Dermis microvascular lymphatic vessel endothelial cell (primary cell): ENCODE results near the gene TPRG1L. TPM values are rescaled to one million over a fixed set of nuclear protein-coding genes. Genes with fewer than 3 reads are reported as not detected.
"Not testable (repeated sequence)": the region's sequence is repeated elsewhere in the genome, so short reads cannot be mapped to it uniquely, and the experiment has no call there.

ENCODE experiments used
- DNase-seq, 2 donors: peaks; one replicate each; pipeline versions ENCODE4 v3.0.0 to v3.0.0-alpha.2; 2010; ENCODE audit warnings: low read depth in 2 of 2
- total RNA-seq: library from RNA; depleted of rRNA; stranded (reverse); fragments of >200 nt; gene quantifications from 2 replicates; pipeline ENCODE4 v1.2.1, GENCODE V29; 2014

Gene TPRG1L
- total RNA-seq = 20.2 and 40.3 TPM in 2 replicates

- peak; percentile 81 to 95 for DNase-seq
These were observed at the start of gene TPRG1L for GRCh38 chr1:3624200-3625136. TPRG1L (plus strand) TSS chr1:3625015; CDS start chr1:3625073, 58 bp downstream.

DNA sequence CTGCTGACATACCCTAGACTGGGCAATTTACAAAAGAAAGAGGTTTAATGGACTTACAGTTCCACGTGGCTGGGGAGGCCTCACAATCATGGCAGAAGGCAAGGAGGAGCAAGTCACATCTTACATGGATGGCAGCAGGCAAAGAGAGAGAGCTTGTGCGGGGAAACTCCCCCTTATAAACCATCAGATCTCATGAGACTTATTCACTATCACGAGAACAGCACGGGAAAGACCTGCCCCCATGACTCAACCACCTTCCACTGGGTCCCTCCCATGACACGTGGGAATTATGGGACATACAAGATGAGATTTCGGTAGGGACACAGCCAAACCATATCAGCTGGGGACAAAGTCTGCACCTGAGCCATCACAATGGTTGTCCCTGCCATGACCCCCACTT lies 49.3 kb upstream of the TPRG1L start:
- DNase-seq = not testable (repeated sequence)

- DNase-seq = no peak
These were observed 48.8 kb upstream of the TPRG1L start for GRCh38 chr1:3575993-3576392.

- no peak for DNase-seq
These were observed 47.5 kb upstream of the TPRG1L start for GRCh38 chr1:3577300-3577699.

- no peak for DNase-seq
These were observed 46.9 kb upstream of the TPRG1L start for GRCh38 chr1:3577711-3578432.

GRCh38 chr1:3578433-3578805 lies 46.4 kb upstream of the TPRG1L start:
- DNase-seq = no peak

DNA sequence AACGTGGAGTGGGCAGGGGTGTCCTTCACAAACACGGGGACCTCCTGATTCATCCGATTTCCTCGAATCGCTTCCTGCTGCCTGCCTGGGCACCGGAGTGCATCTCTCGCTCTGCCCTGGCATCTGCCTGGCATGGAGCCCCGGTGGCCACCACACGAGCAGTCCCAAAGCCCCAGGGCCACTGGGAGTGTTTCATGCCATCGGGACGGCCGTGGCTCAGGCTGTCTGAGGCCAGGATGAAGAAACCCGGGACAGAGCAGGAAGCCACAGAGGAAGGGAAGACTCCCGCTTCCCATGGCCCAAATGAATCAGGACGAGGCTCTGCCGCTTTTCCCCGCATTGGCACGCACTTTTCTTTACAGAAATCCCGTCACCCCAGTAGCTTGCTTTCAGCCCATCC lies 45.9 kb upstream of the TPRG1L start:
- DNase-seq = no peak

DNA sequence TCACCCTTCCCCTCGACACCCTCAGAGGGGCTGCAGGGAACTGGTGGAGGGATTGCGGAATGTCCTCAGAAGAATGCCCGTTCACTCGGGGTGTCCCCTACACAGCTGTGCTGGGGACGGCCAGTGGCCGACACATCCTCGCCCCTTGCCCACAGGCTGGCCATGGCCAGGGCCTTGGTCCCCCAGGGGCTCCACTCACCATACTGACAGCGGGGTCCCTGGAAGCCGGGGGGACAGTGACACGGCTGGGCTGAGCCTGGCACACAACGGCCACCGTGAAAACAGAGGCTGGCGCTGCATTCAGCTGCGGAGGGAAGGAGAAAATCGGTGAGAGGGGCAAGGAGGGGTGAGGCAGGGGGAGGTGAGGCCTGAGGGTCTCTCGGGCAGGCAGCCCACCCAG lies 45.2 kb upstream of the TPRG1L start:
- DNase-seq = no peak

- DNase-seq = no peak
These were observed 44.6 kb upstream of the TPRG1L start for GRCh38 chr1:3580231-3580630.

DNA sequence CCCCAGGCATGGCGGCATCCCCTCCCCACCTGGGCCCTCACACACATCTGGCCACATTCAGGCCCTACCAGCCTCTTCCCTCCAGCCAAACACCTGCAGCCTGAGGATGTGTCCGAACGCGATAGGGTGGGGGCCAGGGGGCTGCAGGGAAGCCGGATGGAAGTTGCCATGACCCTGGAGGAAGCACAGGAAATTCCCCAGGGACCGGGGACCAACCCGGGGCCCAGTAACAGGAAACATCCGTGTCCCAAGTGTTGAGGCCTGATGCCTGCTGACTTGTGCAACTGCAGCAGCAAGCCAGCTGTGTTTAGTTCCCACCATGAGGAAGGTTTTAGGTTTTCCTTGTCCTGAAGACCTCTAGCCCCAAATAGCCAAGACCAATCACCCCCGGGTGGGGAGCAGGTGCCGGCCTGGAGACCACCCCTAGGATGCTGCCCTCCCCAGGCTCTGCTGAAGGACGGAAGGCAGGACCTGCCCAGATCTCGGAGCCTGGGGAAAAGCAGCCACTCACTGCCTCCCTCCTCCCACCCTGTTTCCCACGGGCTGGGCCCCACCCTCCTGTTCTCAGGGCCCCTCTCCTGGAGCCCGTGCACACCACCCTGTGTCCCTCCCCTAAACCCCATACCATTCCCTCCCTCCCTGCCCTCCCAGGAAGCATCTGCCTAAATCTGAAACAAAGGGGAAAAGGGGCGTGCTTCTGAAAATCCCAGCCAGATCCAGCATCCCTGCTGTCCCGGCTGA lies 43.3 kb upstream of the TPRG1L start:
- peak in 1 of 2 donors; percentile 40 for DNase-seq

DNA sequence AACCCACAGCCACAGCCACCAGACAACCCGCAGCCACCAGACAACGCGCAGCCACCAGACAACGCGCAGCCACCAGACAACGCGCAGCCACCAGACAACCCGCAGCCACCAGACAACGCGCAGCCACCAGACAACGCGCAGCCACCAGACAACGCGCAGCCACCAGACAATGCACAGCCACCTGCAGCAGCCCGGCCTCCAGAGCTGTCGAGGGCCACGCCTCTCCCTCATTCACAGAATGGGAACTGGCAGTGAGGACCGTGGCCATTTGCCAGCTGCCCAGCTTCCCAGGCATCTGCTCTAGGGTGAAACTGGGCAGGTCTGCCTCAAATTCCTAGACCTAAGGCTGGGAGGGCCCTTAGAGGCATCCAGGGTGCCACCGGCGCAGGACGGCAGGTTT lies 41.1 kb upstream of the TPRG1L start:
- not testable (repeated sequence) for DNase-seq

GRCh38 chr1:3584915-3585314 lies 39.9 kb upstream of the TPRG1L start:
- DNase-seq = no peak

- not testable (repeated sequence) for DNase-seq
These were observed 39.4 kb upstream of the TPRG1L start for GRCh38 chr1:3585353-3585868.

DNA sequence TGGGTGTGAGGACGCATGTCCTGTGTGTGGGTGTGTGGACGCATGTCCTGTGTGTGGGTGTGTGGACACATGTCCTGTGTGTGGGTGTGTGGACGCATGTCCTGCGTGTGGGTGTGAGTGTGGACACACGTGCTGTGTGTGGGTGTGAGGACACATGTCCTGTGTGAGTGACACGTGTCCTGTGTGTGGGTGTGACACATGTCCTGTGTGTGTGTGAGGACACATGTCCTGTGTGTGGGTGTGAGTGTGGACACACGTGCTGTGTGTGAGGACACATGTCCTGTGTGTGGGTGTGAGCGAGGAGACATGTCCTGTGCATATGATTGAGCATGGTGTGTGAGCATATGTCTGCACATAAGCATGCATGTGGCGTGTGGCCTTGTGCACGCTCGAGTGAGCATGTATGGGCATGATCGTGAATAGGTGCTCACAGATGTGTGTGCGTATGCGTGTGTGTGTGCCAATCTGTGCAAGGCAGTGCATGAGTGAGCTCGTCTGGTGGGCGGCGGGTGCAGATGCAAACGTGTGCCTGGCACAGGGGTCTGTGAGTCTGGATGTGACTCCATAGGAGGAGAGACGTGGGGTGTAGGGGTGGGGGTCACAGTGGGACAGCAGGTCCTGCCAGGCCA lies 38.8 kb upstream of the TPRG1L start:
- DNase-seq = no peak

DNA sequence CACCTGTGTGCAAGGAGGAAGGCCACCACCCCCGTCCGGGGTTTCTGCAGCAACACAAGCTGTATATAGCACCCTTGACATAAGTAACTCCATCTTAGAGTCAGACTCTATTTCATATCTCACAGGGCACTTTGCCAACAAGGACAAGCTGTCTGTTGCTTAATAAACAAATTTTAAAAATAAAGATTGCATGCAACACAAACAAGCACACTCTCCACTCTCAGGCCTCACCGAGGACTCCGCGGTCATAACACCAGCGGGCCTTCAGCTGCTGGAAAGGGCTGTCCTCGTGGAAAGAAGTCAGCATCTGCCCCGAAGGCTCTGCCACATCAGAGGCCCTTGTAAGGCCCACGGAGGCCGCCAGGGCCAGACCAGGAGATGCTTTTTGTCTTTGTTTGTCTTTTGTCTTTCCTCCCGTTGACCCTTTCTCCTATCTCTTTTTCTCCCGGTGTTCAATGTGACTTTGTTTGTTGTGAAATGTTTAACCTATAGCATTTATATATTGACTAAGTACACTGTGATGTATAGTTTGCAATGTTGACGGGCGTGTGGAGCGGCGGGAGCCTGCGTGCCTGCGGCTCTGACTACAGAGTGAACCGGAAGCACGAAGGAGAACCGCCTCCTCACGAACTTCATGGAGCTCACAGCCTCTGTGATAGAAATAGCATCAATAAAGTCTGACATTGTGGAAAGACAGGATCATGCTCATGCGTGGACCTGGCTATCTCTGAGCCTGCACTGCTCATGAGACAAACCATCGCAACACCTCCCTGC lies 37.6 kb upstream of the TPRG1L start:
- DNase-seq = no peak

DNA sequence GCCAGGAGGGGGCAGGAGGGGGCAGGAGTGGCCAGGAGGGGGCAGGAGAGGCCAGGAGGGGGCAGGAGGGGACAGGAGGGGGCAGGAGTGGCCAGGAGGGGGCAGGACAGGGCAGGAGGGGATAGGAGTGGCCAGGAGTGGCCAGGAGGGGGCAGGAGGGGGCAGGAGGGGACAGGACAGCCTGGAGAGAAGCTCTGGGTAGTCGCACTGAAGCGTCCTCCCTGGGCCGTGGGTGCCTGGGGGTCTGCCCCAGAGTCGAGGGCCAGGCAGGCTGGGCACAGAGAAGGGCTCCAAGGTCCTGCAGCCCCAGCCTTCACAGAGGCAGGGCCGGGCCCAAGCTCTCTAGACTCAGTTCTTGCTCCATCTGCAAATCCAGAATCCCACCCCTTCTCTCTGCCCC lies 36.4 kb upstream of the TPRG1L start:
- DNase-seq = peak in 1 of 2 donors; percentile 25

DNA sequence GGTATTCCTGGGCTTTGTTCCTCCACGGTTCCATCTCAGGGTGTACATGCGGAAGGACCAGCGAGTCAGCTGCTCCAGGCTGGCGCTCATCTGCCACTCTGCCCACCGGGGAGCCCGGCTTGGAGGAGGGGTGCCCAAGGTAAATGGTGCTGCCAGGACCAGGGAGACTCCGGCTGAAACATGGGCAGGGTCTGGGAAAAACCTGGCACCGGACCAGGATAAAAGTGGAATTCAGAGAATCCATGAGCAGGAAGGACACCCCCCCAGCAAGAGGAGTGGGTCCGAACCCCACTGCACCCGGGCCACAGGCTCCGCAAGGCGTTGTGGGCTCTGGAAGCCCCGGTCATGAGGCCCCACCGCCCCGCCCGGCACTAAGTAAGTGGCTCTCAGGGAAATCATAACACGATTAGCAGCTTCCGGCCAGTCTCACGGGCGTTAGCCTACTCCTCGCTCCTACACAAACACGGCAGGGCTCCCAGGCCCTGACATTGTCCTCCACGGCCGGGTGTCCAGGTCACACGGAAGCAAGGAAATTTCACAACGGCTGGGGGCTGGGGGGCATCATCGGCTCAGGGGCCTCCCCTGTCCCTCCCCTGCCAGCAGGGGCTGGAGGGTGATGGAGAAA lies 34.6 kb upstream of the TPRG1L start:
- DNase-seq = peak; percentile 51 to 63

DNA sequence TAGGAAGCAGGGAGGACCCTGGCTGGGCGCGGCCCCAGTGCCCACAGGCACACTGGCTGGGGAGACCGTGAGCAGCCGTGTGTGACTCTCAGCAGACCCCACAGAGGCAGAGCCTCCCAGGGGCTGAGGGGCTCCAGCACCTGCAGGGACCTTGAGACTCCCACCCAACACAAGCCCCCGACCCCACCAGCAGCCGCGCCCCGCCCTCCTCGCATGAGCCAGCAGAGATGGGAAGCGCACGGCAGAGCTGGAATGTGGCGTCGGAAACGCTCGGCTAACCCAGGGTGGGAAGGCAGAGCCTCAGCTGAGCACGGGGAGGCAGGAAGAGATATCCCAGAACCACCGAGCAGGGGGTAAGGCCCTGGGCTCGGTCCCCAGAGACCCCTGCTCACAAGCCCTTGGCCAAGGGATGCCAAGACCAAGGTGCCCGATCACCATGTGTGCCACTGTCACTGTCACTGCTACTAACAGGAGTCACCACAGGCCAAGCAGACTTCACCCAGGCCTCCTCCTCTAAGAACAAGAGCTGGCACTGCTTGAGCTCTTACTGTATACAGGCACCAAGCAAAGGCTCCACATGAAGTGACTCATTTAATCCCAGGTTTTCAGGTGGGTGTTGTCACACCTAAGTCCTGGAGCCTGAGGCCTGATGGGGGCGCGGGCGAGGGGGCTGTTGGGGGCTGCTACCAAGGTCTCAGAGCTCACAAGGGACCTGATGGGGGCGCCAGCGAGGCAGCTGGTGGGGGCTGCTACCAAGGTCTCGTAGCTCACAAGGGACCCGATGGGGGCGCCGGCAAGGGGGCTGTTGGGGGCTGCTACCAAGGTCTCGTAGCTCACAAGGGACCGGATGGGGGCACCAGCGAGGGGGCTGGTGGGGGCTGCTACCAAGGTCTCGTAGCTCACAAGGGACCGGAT lies 33.6 kb upstream of the TPRG1L start:
- no peak for DNase-seq

- DNase-seq = no peak
These were observed 31.5 kb upstream of the TPRG1L start for GRCh38 chr1:3593334-3593733.
